GM12873 (cell line): ENCODE results near the gene SLC15A2.

Experiments used
- TF ChIP-seq, protein P1 (sequence below): IDR thresholded peaks from 2 replicates; pipeline ENCODE4 v1.5.1; 2012; ENCODE audit warnings: low read depth, mild to moderate bottlenecking, moderate library complexity, low read length, control low read depth; ENCODE audit not compliant: insufficient read depth; ENCODE audit errors: missing control alignments

The SLC15A2 gene, protein sequence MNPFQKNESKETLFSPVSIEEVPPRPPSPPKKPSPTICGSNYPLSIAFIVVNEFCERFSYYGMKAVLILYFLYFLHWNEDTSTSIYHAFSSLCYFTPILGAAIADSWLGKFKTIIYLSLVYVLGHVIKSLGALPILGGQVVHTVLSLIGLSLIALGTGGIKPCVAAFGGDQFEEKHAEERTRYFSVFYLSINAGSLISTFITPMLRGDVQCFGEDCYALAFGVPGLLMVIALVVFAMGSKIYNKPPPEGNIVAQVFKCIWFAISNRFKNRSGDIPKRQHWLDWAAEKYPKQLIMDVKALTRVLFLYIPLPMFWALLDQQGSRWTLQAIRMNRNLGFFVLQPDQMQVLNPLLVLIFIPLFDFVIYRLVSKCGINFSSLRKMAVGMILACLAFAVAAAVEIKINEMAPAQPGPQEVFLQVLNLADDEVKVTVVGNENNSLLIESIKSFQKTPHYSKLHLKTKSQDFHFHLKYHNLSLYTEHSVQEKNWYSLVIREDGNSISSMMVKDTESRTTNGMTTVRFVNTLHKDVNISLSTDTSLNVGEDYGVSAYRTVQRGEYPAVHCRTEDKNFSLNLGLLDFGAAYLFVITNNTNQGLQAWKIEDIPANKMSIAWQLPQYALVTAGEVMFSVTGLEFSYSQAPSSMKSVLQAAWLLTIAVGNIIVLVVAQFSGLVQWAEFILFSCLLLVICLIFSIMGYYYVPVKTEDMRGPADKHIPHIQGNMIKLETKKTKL

DNA sequence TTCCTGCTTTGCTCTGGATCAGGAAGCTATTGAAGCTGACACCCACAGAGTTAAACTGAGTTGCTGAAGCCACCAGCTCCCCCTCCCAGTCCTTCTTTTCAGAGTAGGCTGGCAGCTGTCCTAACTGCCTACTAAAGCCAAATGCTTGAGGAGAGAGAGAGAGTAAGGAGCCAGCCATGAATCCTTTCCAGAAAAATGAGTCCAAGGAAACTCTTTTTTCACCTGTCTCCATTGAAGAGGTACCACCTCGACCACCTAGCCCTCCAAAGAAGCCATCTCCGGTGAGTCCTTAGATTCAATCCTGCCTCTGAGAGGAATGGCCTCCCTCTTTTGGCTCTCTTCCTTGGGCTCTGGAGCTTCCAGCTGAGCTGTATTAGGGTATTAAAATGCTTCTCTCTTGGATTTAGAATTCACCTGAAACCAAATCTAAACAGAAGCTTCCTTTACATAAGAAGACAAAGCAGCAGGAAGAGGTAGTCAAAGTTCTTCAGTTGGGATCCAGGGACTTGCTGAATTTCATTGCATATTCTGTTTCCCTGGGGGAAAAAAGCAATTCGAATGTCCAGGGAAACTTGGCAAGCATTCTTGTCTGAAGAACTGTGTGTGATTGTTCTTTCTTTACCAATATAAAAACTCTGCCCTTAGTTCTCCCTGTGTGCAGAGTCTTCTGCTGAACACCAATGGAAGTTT, at the start of gene SLC15A2:
SLC15A2 (plus strand) TSS at position 101 of the 690 bp plus-strand sequence; CDS start at position 177, 76 bp downstream.
- TF ChIP-seq, protein P1, sequence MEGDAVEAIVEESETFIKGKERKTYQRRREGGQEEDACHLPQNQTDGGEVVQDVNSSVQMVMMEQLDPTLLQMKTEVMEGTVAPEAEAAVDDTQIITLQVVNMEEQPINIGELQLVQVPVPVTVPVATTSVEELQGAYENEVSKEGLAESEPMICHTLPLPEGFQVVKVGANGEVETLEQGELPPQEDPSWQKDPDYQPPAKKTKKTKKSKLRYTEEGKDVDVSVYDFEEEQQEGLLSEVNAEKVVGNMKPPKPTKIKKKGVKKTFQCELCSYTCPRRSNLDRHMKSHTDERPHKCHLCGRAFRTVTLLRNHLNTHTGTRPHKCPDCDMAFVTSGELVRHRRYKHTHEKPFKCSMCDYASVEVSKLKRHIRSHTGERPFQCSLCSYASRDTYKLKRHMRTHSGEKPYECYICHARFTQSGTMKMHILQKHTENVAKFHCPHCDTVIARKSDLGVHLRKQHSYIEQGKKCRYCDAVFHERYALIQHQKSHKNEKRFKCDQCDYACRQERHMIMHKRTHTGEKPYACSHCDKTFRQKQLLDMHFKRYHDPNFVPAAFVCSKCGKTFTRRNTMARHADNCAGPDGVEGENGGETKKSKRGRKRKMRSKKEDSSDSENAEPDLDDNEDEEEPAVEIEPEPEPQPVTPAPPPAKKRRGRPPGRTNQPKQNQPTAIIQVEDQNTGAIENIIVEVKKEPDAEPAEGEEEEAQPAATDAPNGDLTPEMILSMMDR = no peak

DNA sequence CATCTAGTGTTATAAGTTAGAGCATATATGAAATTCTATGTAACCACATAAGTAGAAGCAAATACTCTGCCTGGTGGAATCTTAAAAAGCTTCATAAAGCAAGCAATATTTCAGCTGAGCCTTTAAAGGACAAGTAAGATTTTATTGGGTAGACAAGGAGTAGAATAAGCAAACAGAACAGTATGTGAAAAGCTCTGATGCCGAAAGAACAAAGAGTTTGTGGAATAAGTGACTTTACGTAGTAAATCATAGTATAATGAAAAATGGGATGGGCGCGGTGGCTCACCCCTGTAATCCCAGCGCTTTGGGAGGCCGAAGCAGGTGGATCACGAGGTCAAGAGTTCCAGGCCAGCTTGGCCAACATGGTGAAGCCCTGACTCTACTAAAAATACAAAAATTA, 49.3 kb upstream of the SLC15A2 start:
- TF ChIP-seq, protein P1 = no peak

DNA sequence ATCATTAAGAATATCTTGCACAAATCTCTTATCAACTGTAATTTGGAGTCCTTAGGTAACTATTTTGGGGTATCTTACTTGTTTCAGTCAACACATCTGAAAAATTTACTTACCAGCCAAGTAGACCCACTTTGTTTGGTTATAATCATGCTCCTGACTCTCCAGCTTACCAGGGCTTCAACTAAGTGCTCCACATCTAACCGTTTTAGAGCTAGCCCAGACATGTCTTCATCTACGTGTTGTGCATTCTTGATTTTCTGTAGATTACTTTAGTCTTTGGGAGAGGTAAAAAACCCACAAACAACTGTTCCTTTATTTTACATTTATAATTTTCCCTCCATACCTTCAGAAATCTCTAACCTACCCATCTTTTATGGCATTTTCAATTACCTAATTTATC, 41.9 kb upstream of the SLC15A2 start:
- TF ChIP-seq, protein P1 = no peak

DNA sequence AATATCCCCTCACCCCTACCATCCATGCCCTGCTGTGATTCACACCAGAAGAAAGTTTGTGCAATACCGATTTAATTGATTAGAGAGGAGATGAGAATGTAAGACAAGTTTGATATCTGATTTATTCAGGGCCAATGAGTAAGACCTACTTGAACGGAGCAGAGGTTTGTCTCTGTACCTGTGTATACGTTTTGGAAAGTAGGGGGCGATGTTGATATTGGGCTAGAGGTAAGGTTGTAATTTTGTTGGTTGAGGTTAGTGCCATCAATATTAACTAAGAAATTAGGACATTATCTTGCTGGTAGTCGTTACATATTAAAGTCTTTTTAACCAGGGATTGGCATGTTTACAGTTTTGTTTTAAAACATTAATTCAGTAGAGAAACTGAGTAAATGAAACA, 38.6 kb upstream of the SLC15A2 start:
- TF ChIP-seq, protein P1 = peak; percentile 43

DNA sequence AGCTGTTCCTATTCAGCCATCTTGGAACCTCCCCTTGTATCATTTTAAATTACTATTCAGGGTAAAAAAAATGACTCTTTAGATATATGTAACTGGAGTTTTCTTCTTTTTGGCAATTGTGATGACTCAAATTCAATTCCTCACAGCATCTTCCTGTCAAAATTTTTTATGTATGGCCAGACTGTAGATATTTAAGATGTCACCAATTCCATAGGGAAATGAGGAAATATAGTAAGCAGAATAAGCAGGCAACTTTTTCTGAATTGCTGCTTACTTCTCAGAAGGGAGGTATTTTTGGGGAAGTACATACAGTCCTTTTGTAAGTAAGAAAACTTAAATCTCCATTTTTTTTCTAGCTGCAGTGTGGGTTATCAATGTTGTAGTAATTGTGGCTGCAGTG, 30.4 kb upstream of the SLC15A2 start:
- TF ChIP-seq, protein P1 = no peak

DNA sequence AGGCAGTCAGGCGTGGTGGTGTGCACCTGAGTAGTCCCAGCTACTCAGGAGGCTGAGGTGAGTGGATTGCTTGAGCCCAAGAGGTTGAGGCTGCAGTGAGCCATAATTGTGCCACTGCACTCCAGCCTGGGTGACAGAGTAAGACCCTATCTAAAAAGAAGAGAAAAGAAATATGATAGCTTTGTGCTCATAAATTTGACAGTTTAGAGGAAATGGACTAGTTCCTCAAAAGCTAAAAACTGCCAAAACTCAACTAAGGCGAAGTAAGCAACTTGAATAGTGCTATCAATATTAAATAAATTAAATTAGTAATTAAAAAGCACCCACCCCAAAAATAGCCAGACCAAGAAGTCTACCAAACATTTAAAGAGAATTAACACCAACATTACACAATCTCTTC, 24.5 kb upstream of the SLC15A2 start:
- TF ChIP-seq, protein P1 = no peak

DNA sequence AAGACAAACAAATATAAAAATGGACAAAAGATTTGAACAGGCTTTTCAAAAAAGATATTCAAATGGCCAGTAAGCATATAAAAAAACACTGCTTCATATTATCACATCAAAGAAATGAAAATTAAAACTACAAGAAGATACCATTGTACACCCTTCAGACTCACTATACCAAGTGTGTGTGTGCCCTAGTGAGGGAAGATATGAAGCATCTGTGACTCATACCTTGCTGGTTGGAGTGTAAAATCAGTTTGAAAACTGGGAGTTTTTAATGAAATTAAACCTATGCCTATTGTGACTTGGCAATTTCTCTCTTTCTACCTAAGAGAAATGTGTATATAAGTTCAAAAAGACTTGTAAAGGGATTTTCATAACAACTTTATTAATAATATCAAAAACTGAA, 23.5 kb upstream of the SLC15A2 start:
- TF ChIP-seq, protein P1 = no peak
